HepG2 (cell line): ENCODE results near the gene CACNA2D3. TPM values are rescaled to one million over a fixed set of nuclear protein-coding genes. Genes with fewer than 3 reads are reported as not detected.

Source experiments
- ATAC-seq: fragments of 200-7000 bp; cut with Tn5 transposase; 3 replicates; pipeline ENCODE4 v1.9.1; 2020; ENCODE audit warnings: mild to moderate bottlenecking, moderate library complexity
- BruUV-seq: library from RNA; stranded (reverse); fragments of 400-500 nt; replicated peaks from 2 replicates; lab custom pipeline; 2021; lab: Mats Ljungman, UMichigan
- CTCF ChIA-PET: fragments of 300-600 bp; formaldehyde crosslinking; extraction: SDS; loops from one replicate; lab custom pipeline; 2021; ENCODE audit warnings: low total read pairs, inconsistent platforms, low intra/inter-chr PET ratio; lab: Yijun Ruan, JAX
- POLR2A ChIA-PET: fragments of 350-600 bp; sonication (Branson Sonifier 250); formaldehyde crosslinking; loops from one replicate; lab custom pipeline; 2020; ENCODE audit warnings: antibody characterized with exemption, inconsistent platforms; lab: Yijun Ruan, JAX
- DNase-seq: peaks from one replicate; pipeline ENCODE4 v3.0.0-alpha.2; 2015; ENCODE audit warnings: low spot score
- FAIRE-seq: peaks from 3 replicates; lab custom pipeline; 2011; peaks lifted over from hg19 to GRCh38; lab: Jason Lieb, UNC
- H2AFZ ChIP-seq: one replicate; pipeline ENCODE4 v1.6.1; 2011; ENCODE audit warnings: low read length, inconsistent platforms
- H3K27ac ChIP-seq: fragments of 300-600 bp; 3 replicates; pipeline ENCODE4 v1.8.0; 2011; ENCODE audit warnings: mixed run types, mild to moderate bottlenecking, mixed read lengths, low read length, inconsistent platforms; ENCODE audit not compliant: insufficient read depth; ENCODE audit errors: extremely low read length
- H3K27me3 ChIP-seq, 2 experiments: fragments of 200-600 bp in 1 of 2; 2 replicates in 1 of 2; 3 replicates in 1 of 2; pipeline versions ENCODE4 v1.6.0 to v1.8.0; 2011; ENCODE audit warnings: low read length in 2 of 2, mild to moderate bottlenecking in 2 of 2, moderate library complexity in 2 of 2, inconsistent platforms in 1 of 2; ENCODE audit not compliant: insufficient read depth in 2 of 2, control insufficient read depth in 1 of 2
- H3K36me3 ChIP-seq, 2 experiments: fragments of 200-600 bp in 1 of 2; replicated peaks in 1 of 2; 2 replicates in 1 of 2; 3 replicates in 1 of 2; pipeline versions ENCODE4 v1.5.1 to v1.8.0; 2011; ENCODE audit warnings: low read length in 2 of 2, inconsistent platforms in 1 of 2; ENCODE audit not compliant: insufficient read depth in 2 of 2, control insufficient read depth in 1 of 2
- H3K4me1 ChIP-seq: 2 replicates; pipeline ENCODE4 v1.5.1; 2012; ENCODE audit warnings: low read length, inconsistent platforms; ENCODE audit not compliant: insufficient read depth
- H3K4me2 ChIP-seq: 2 replicates; pipeline ENCODE4 v1.6.0; 2011; ENCODE audit warnings: low read depth, low read length, inconsistent platforms
- H3K4me3 ChIP-seq, 3 experiments: fragments of 200-600 bp in 1 of 3; sonication (generic), shearing (Covaris generic) in 1 of 3; replicated peaks in 1 of 3; 2 replicates each; pipeline ENCODE4 v1.5.1; 2011 to 2016; ENCODE audit warnings: low read length in 3 of 3, inconsistent platforms in 2 of 3, low read depth in 2 of 3, mild to moderate bottlenecking in 2 of 3, control low read depth in 1 of 3, mixed read lengths in 1 of 3; ENCODE audit not compliant: insufficient read depth in 1 of 3
- H3K79me2 ChIP-seq: one replicate; pipeline ENCODE4 v1.6.1; 2011; ENCODE audit warnings: low read length, inconsistent platforms; ENCODE audit not compliant: insufficient read depth
- H3K9ac ChIP-seq: 2 replicates; pipeline ENCODE4 v1.6.0; 2011; ENCODE audit warnings: mild to moderate bottlenecking, low read depth, low read length, inconsistent platforms; ENCODE audit not compliant: insufficient read depth
- H3K9me3 ChIP-seq: 2 replicates; pipeline ENCODE4 v1.5.1; 2012; ENCODE audit warnings: mild to moderate bottlenecking, low read length
- H4K20me1 ChIP-seq: 2 replicates; pipeline ENCODE4 v1.6.0; 2011; ENCODE audit warnings: inconsistent platforms, mild to moderate bottlenecking, low read length, moderate library complexity; ENCODE audit not compliant: insufficient read depth
- ATRX ChIP-seq: sonication (generic); formaldehyde crosslinking; IDR thresholded peaks from 2 replicates; pipeline ENCODE4 v1.4.0; 2020; ENCODE audit warnings: missing genetic modification reagents, borderline replicate concordance
- BCL6 ChIP-seq: IDR thresholded peaks from 2 replicates; pipeline ENCODE4 v1.6.1; 2016; ENCODE audit warnings: missing genetic modification reagents, missing compliant biosample characterization
- FOXK1 ChIP-seq: sonication (generic); formaldehyde crosslinking; IDR thresholded peaks from 2 replicates; pipeline ENCODE4 v1.4.0; 2020; ENCODE audit warnings: low read depth, missing genetic modification reagents, borderline replicate concordance
- NFIB ChIP-seq: sonication (generic); formaldehyde crosslinking; IDR thresholded peaks from 2 replicates; pipeline ENCODE4 v1.9.0; 2021; ENCODE audit warnings: missing genetic modification reagents, mild to moderate bottlenecking, borderline replicate concordance
- PHF5A ChIP-seq: IDR thresholded peaks from one replicate; pipeline ENCODE4 v1.6.1; 2018; ENCODE audit warnings: low read depth, missing genetic modification reagents; ENCODE audit not compliant: unreplicated experiment
- SCMH1 ChIP-seq: sonication (generic); formaldehyde crosslinking; IDR thresholded peaks from 2 replicates; pipeline ENCODE4 v1.9.0; 2021; ENCODE audit warnings: missing genetic modification reagents, mild to moderate bottlenecking, borderline replicate concordance
- ZBTB8A ChIP-seq: sonication (generic); formaldehyde crosslinking; IDR thresholded peaks from 2 replicates; pipeline ENCODE4 v1.4.0; 2020; ENCODE audit warnings: mild to moderate bottlenecking, low read depth, missing genetic modification reagents, borderline replicate concordance
- ZFP36 ChIP-seq: fragments of 150-350 bp; IDR thresholded peaks from 2 replicates; pipeline ENCODE4 v1.6.1; 2018; ENCODE audit warnings: borderline replicate concordance, low read length, low read depth; ENCODE audit not compliant: partially characterized antibody
- ZNF263 ChIP-seq: sonication (generic); formaldehyde crosslinking; IDR thresholded peaks from 2 replicates; pipeline ENCODE4 v1.4.0; 2020; ENCODE audit warnings: missing genetic modification reagents
- ZNF569 ChIP-seq: sonication (generic); formaldehyde crosslinking; IDR thresholded peaks from 2 replicates; pipeline ENCODE4 v1.5.0; 2020; ENCODE audit warnings: mild to moderate bottlenecking, missing genetic modification reagents, moderate library complexity, borderline replicate concordance
- ZNF672 ChIP-seq: sonication (generic); formaldehyde crosslinking; IDR thresholded peaks from 2 replicates; pipeline ENCODE4 v1.8.1; 2022; ENCODE audit warnings: missing genetic modification reagents
- WGBS: methylation state at CpG from one replicate; pipeline ENCODE4 v1.1.6; 2017; ENCODE audit warnings: low lambda C conversion rate; 5-methylcytosine and 5-hydroxymethylcytosine counted together
- in situ Hi-C: cut with HindIII; loops from 2 replicates; pipeline ENCODE4 v1.10.0; 2017; ENCODE audit warnings: low pct_unique_long_range_greater_than_20kb; ENCODE audit not compliant: extremely low pct_ligation_motif_present
- intact Hi-C: fragments of 100-400 bp; cut with micrococcal nuclease; formaldehyde crosslinking; loops from one replicate; pipeline ENCODE4 v1.10.0; 2022; ENCODE audit not compliant: unreplicated experiment
- polyA plus RNA-seq, 8 experiments: library from polyadenylated mRNA; depleted of rRNA in 3 of 8; stranded (reverse) in 7 of 8; unstranded in 1 of 8; fragments of >200 nt; fragmentation: Illumina TruSeq in 4 of 8; extraction: Trizol in 4 of 8; gene quantifications; 2 replicates each; pipeline versions ENCODE4 v1.2.1 to v1.2.3, GENCODE V29; 2011 to 2016; ENCODE audit warnings: low read depth in 4 of 8, missing spikeins in 1 of 8, mixed read lengths in 1 of 8; ENCODE audit not compliant: insufficient read depth in 1 of 8
- total RNA-seq, 5 experiments: library from RNA; depleted of rRNA; stranded (reverse); fragments of >200 nt; fragmentation: Illumina TruSeq; extraction: Trizol; gene quantifications; 2 replicates each; pipeline ENCODE4 v1.2.3, GENCODE V29; 2016; ENCODE audit warnings: low read depth in 1 of 5
- TF ChIP-seq, protein P1 (sequence below): sonication (generic); formaldehyde crosslinking; conservative IDR thresholded peaks from 2 replicates; pipeline ENCODE4 v1.4.0; 2020; ENCODE audit warnings: missing genetic modification reagents
- TF ChIP-seq, protein P2 (sequence below): sonication (generic); formaldehyde crosslinking; IDR thresholded peaks from 2 replicates; pipeline ENCODE4 v1.8.1; 2022; ENCODE audit warnings: low read depth, mild to moderate bottlenecking, missing genetic modification reagents

The CACNA2D3 gene
- total and polyA plus RNA-seq, 2 of the 13 experiments (the other 11 are each of a cell fraction or from before 2014, with no cell fraction given): not detected

DNA sequence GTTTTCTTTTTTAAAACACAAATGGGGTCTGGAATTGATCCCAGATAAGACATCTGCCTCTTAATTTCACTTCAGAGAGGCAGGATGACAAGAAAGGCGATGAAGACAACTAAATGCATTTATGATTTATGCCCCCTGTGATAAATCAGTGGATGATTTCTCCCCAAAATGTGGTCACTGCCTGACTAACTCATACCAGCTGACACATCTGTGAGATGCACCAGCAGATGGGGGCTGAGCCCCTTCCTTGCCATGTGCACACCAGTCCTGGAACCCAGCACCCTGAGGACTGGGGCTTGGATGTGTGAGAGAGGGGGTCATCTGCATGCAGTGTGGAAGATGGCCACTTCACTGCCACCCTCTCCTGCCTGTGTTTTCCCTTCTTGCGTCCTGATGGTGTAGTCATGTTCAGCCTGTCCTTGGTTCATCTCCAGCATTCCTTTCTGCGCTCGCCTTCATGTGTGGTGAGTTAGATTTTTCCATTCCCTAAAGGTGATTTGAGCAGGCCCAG is 541.2 kb downstream of the CACNA2D3 start:
- H3K4me2 ChIP-seq: no peak overlapping the region
- no peak overlapping the region for H3K9ac ChIP-seq
- H3K4me1 ChIP-seq: no peaks in the 10 kb centered on the region
- no TSS peak for BruUV-seq
- TF ChIP-seq FOXK1 (CRISPR knock-in tag): no peak
- no peak for TF ChIP-seq ZNF263
- TF ChIP-seq, protein P1, sequence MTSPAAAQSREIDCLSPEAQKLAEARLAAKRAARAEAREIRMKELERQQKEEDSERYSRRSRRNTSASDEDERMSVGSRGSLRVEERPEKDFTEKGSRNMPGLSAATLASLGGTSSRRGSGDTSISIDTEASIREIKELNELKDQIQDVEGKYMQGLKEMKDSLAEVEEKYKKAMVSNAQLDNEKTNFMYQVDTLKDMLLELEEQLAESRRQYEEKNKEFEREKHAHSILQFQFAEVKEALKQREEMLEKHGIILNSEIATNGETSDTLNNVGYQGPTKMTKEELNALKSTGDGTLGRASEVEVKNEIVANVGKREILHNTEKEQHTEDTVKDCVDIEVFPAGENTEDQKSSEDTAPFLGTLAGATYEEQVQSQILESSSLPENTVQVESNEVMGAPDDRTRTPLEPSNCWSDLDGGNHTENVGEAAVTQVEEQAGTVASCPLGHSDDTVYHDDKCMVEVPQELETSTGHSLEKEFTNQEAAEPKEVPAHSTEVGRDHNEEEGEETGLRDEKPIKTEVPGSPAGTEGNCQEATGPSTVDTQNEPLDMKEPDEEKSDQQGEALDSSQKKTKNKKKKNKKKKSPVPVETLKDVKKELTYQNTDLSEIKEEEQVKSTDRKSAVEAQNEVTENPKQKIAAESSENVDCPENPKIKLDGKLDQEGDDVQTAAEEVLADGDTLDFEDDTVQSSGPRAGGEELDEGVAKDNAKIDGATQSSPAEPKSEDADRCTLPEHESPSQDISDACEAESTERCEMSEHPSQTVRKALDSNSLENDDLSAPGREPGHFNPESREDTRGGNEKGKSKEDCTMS (CRISPR knock-in tag): no peak
- TF ChIP-seq SCMH1 (CRISPR knock-in tag): no peak
- no peak for TF ChIP-seq ZNF672 (CRISPR knock-in tag)
- H3K36me3 ChIP-seq: no peaks in the 10 kb centered on the region
- ChIA-PET POLR2A (no interaction called here), CTCF (no interaction called here)
- no peaks in the 10 kb centered on the region for H3K79me2 ChIP-seq
- H4K20me1 ChIP-seq: no peaks in the 10 kb centered on the region
- ATAC-seq (no peak), FAIRE-seq (no peak), DNase-seq (no peak)
- H3K4me3 ChIP-seq: no peak overlapping the region
- 25% methylated on average over 4 of the region's 4 CpGs for WGBS
- no peak overlapping the region for H2AFZ ChIP-seq
- intact Hi-C loops (no loop called here), in situ Hi-C loops (no loop called here)
- H3K27ac ChIP-seq: no peak overlapping the region
- H3K9me3 ChIP-seq: no peaks in the 10 kb centered on the region
- peaks cover 0 to 14% of the 10 kb centered on the region in 2 experiments; a peak in 2 of 5 replicates for H3K27me3 ChIP-seq

DNA sequence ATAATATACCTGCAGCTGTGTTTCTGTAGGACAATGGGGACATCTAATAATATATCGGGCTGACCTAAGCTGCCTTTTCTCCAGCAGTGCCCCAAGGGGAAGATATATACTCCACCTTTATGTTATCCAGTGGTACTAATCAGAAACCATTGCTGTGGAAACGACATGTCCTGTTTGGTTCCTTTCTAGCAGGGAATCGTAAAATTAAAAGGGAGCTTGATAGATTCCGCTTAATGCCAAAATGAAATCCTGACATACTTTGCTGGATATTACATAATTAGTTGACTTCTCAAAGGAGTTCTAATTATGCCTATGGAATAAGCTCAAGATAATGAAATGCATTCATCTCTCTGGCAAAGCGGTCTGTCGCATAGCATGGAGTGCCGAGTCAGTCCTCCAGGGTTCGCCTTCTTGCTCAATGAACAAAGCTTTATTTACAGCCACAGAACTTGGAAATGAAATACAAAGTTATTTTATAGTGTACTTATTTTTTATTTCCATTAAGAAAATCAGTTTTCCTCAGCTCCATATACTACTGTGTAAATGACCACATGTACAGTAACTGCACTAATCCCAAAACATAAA is 542.8 kb downstream of the CACNA2D3 start:
- intact Hi-C loops: no loop called here
- no peak overlapping the region for H3K9ac ChIP-seq
- TF ChIP-seq FOXK1 (CRISPR knock-in tag) (no peak), PHF5A (CRISPR knock-in tag) (no peak), ZBTB8A (CRISPR knock-in tag) (no peak), ZNF569 (no peak), BCL6 (CRISPR knock-in tag) (no peak), ZFP36 (no peak), NFIB (no peak), ATRX (CRISPR knock-in tag) (no peak)
- TF ChIP-seq, protein P2, sequence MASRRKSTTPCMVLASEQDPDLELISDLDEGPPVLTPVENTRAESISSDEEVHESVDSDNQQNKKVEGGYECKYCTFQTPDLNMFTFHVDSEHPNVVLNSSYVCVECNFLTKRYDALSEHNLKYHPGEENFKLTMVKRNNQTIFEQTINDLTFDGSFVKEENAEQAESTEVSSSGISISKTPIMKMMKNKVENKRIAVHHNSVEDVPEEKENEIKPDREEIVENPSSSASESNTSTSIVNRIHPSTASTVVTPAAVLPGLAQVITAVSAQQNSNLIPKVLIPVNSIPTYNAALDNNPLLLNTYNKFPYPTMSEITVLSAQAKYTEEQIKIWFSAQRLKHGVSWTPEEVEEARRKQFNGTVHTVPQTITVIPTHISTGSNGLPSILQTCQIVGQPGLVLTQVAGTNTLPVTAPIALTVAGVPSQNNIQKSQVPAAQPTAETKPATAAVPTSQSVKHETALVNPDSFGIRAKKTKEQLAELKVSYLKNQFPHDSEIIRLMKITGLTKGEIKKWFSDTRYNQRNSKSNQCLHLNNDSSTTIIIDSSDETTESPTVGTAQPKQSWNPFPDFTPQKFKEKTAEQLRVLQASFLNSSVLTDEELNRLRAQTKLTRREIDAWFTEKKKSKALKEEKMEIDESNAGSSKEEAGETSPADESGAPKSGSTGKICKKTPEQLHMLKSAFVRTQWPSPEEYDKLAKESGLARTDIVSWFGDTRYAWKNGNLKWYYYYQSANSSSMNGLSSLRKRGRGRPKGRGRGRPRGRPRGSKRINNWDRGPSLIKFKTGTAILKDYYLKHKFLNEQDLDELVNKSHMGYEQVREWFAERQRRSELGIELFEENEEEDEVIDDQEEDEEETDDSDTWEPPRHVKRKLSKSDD: no peak

More for the DNA sequence above, 542.8 kb downstream of the CACNA2D3 start:
- ATAC-seq (no peak), FAIRE-seq (no peak), DNase-seq (no peak)
- Histone ChIP-seq H3K4me1 (no peaks in the 10 kb centered on the region), H3K4me3 (no peak overlapping the region), H3K4me2 (no peak overlapping the region), H3K27ac (no peak overlapping the region), H3K36me3 (no peaks in the 10 kb centered on the region), H3K27me3 (peaks cover 0 to 14% of the 10 kb centered on the region in 2 experiments; a peak in 2 of 5 replicates), H3K79me2 (no peaks in the 10 kb centered on the region), H2AFZ (no peak overlapping the region), H3K9me3 (no peaks in the 10 kb centered on the region), H4K20me1 (no peaks in the 10 kb centered on the region)
- WGBS: 48% methylated on average over 8 of the region's 8 CpGs
- POLR2A ChIA-PET: no interaction called here
- BruUV-seq: no TSS peak
- in situ Hi-C loops: no loop called here
- CTCF ChIA-PET: no interaction called here
